K562 (cell line): ENCODE measurements around the gene RNF168. TPM values are rescaled to one million over a fixed set of nuclear protein-coding genes. Genes with fewer than 3 reads are reported as not detected.

Source experiments
- ATAC-seq: fragments of 200-7000 bp; cut with Tn5 transposase; 3 replicates; pipeline ENCODE4 v1.9.1; 2020; ENCODE audit warnings: moderate library complexity
- BruUV-seq: library from RNA; stranded (reverse); fragments of 400-500 nt; replicated peaks from 2 replicates; lab custom pipeline; 2021; lab: Mats Ljungman, UMichigan
- CTCF ChIA-PET: fragments of 300-600 bp; formaldehyde crosslinking; extraction: SDS; loops from one replicate; lab custom pipeline; 2021; ENCODE audit warnings: low intra/inter-chr PET ratio; lab: Yijun Ruan, JAX
- POLR2A ChIA-PET: fragments of 300-600, 350-650 bp; sonication (Branson Sonifier 250); formaldehyde crosslinking; extraction: SDS; loops from one replicate; lab custom pipeline; 2021; ENCODE audit warnings: antibody characterized with exemption, inconsistent platforms; lab: Yijun Ruan, JAX
- DNase-seq, 4 experiments: peaks; one replicate each; pipeline versions ENCODE4 v3.0.0 to v3.0.0-alpha.2; 2011 to 2018; ENCODE audit warnings: low spot score in 3 of 4, mixed read lengths in 3 of 4; ENCODE audit errors: extremely low read depth in 1 of 4
- FAIRE-seq: peaks from 2 replicates; lab custom pipeline; 2011; peaks lifted over from hg19 to GRCh38; lab: Jason Lieb, UNC
- H2AFZ ChIP-seq: 2 replicates; pipeline ENCODE4 v1.6.0; 2011; ENCODE audit warnings: low read depth, low read length, control low read depth, inconsistent platforms
- H3K27ac ChIP-seq: fragments of 200-600 bp; 3 replicates; pipeline ENCODE4 v1.8.0; 2011; ENCODE audit warnings: low read depth, mild to moderate bottlenecking, control low read depth, inconsistent platforms, low read length, moderate library complexity, mixed read lengths; ENCODE audit errors: extremely low read depth
- H3K27me3 ChIP-seq, 2 experiments: fragments of 300-600 bp in 1 of 2; 2 replicates in 1 of 2; 3 replicates in 1 of 2; pipeline versions ENCODE4 v1.6.0 to v1.8.0; 2011; ENCODE audit warnings: inconsistent platforms in 2 of 2, low read length in 2 of 2, mild to moderate bottlenecking in 1 of 2, mixed read lengths in 1 of 2, moderate library complexity in 1 of 2; ENCODE audit not compliant: control insufficient read depth in 2 of 2, insufficient read depth in 2 of 2
- H3K36me3 ChIP-seq: fragments of 300-600 bp; 3 replicates; pipeline ENCODE4 v1.8.0; 2011; ENCODE audit warnings: mild to moderate bottlenecking, low read length, inconsistent platforms; ENCODE audit not compliant: control insufficient read depth, insufficient read depth
- H3K4me1 ChIP-seq, 2 experiments: fragments of 200-600 bp in 1 of 2; replicated peaks in 1 of 2; 2 replicates in 1 of 2; 3 replicates in 1 of 2; pipeline versions ENCODE4 v1.5.1 to v1.8.0; 2011; ENCODE audit warnings: inconsistent platforms in 2 of 2, low read length in 2 of 2, mild to moderate bottlenecking in 1 of 2, mixed read lengths in 1 of 2, moderate library complexity in 1 of 2; ENCODE audit not compliant: control insufficient read depth in 2 of 2, insufficient read depth in 2 of 2
- H3K4me2 ChIP-seq: 2 replicates; pipeline ENCODE4 v1.6.1; 2011; ENCODE audit warnings: low read length, control low read depth, inconsistent platforms, mixed read lengths; ENCODE audit not compliant: insufficient read depth
- H3K4me3 ChIP-seq: fragments of 200-600 bp; sonication (generic), shearing (Covaris generic); 2 replicates; pipeline ENCODE4 v1.5.1; 2016; ENCODE audit warnings: control low read depth, inconsistent platforms
- H3K79me2 ChIP-seq: fragments of 200-600 bp; 3 replicates; pipeline ENCODE4 v1.8.0; 2011; ENCODE audit warnings: low read length, inconsistent platforms; ENCODE audit not compliant: control insufficient read depth, insufficient read depth
- H3K9ac ChIP-seq, 2 experiments: 2 replicates each; pipeline versions ENCODE4 v1.6.0 to v1.6.1; 2011; ENCODE audit warnings: low read depth in 2 of 2, low read length in 2 of 2, control low read depth in 1 of 2, inconsistent platforms in 1 of 2, mild to moderate bottlenecking in 1 of 2, mixed read lengths in 1 of 2; ENCODE audit not compliant: insufficient read depth in 1 of 2
- H3K9me1 ChIP-seq: one replicate; pipeline ENCODE4 v1.6.0; 2011; ENCODE audit warnings: inconsistent platforms, mild to moderate bottlenecking, low read length, moderate library complexity; ENCODE audit not compliant: control insufficient read depth, insufficient read depth
- H3K9me3 ChIP-seq: replicated peaks from 2 replicates; pipeline ENCODE4 v1.5.1; 2011; ENCODE audit warnings: low read depth, low read length, inconsistent platforms; ENCODE audit not compliant: control insufficient read depth, insufficient read depth
- H4K20me1 ChIP-seq: replicated peaks from 2 replicates; pipeline ENCODE4 v1.6.1; 2011; ENCODE audit warnings: low read length, inconsistent platforms, mixed read lengths; ENCODE audit not compliant: control insufficient read depth, insufficient read depth
- RB1 ChIP-seq: fragments of 450-650 bp; IDR thresholded peaks from 2 replicates; pipeline ENCODE4 v1.6.1; 2017; ENCODE audit warnings: low read depth, mild to moderate bottlenecking
- SRSF3 ChIP-seq: fragments of 200-400 bp; formaldehyde crosslinking; IDR thresholded peaks from 2 replicates; pipeline ENCODE4 v1.6.1; 2016; ENCODE audit warnings: mild to moderate bottlenecking, low read length, moderate library complexity; ENCODE audit not compliant: insufficient read depth
- ZNF354B ChIP-seq: fragments of 250-450 bp; sonication (Bioruptor Pico); IDR thresholded peaks from 2 replicates; pipeline ENCODE4 v1.4.0; 2020
- WGBS: fragments of 100-300 bp; shearing (Covaris generic); methylation state at CpG from one replicate; pipeline ENCODE4 v1.1.6; 2016; ENCODE audit warnings: low coverage, mixed read lengths; ENCODE audit not compliant: insufficient coverage; ENCODE audit errors: missing lambda C conversion rate; 5-methylcytosine and 5-hydroxymethylcytosine counted together
- in situ Hi-C: fragments of 300-500 bp; cut with MboI; formaldehyde crosslinking; loops from 4 replicates; pipeline ENCODE4 v1.15.0; 2018; ENCODE audit warnings: inconsistent platforms, mixed read lengths
- intact Hi-C: fragments of 100-400 bp; cut with micrococcal nuclease; formaldehyde crosslinking; loops from 2 replicates; pipeline ENCODE4 v1.14.2; 2022
- polyA plus RNA-seq, 8 experiments: library from polyadenylated mRNA; depleted of rRNA in 4 of 8; stranded (reverse) in 5 of 8; unstranded in 3 of 8; fragments of >200 nt; fragmentation: Nextera tagmentation in 2 of 8; fragmentation: Illumina TruSeq in 1 of 8; extraction: Ambion mirVana in 2 of 8; extraction: Trizol in 1 of 8; gene quantifications; 2 replicates each; pipeline versions ENCODE4 v1.2.1 to v1.2.3, GENCODE V29; 2011 to 2014; ENCODE audit warnings: inconsistent platforms in 1 of 8, missing spikeins in 1 of 8
- total RNA-seq, 7 experiments: library from RNA; depleted of rRNA in 6 of 7; stranded (reverse); fragments of >200 nt in 6 of 7; fragmentation: Illumina TruSeq in 2 of 7; extraction: Trizol in 2 of 7; gene quantifications; 2 replicates each; pipeline versions ENCODE4 v1.2.1 to v1.2.3, GENCODE V29; 2011 to 2021; ENCODE audit warnings: low replicate concordance in 1 of 7
- TF ChIP-seq, protein P1 (sequence below): sonication (generic); formaldehyde crosslinking; IDR thresholded peaks from 2 replicates; pipeline ENCODE4 v1.8.1; 2023; ENCODE audit warnings: mild to moderate bottlenecking, missing genetic modification reagents, moderate library complexity
- TF ChIP-seq, protein P2 (sequence below): fragments of 250-450 bp; sonication (Bioruptor Pico); IDR thresholded peaks from 2 replicates; pipeline ENCODE4 v1.4.0; 2020; ENCODE audit warnings: mild to moderate bottlenecking, moderate library complexity

The RNF168 gene
- total and polyA plus RNA-seq, 9 of the 15 experiments (the other 6 are each of a cell fraction or from before 2014, with no cell fraction given): 6.0 to 32.1 (median 16.6) TPM

DNA sequence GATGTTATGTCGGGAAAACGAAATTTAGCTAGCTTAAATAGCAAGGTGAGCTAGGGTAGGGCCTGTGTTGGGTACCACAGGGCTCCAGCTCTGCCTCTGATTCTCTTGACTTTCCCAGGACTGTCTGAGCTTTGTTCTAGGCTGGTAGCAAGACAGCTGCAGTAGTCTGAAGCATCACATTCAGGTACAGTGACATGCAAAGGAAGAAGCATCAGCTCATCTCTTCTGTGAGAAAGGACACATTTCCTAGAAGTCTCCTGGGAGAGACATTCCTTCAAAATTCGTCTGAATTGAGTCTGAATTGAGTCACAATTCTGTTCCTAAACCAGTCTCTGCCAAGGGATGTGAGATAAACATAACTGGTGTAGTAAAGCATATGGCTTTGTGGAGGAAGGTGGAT is 62.9 kb downstream of the RNF168 start:
- DNase-seq: no peak
- POLR2A ChIA-PET: interaction anchor here (1.2 kb wide), 1 partner anchor 24 kb away, joined by 3 read pairs; no protein-coding TSS in a partner anchor
- no peaks in the 10 kb centered on the region for H3K9me3 ChIP-seq
- ATAC-seq: 0 out of 3 replicates have a peak, but pooled peaks have one; percentile 18
- BruUV-seq: no TSS peak
- no peaks in the 10 kb centered on the region for H3K36me3 ChIP-seq
- no peak overlapping the region for H3K4me3 ChIP-seq
- no peaks in the 10 kb centered on the region for H3K27me3 ChIP-seq
- H3K4me1 ChIP-seq: peaks cover 0 to 5% of the 10 kb centered on the region in 2 experiments; a peak in 4 of 5 replicates
- 5% methylated on average over 3 of the region's 3 CpGs for WGBS
- H4K20me1 ChIP-seq: no peaks in the 10 kb centered on the region
- TF ChIP-seq, protein P1, sequence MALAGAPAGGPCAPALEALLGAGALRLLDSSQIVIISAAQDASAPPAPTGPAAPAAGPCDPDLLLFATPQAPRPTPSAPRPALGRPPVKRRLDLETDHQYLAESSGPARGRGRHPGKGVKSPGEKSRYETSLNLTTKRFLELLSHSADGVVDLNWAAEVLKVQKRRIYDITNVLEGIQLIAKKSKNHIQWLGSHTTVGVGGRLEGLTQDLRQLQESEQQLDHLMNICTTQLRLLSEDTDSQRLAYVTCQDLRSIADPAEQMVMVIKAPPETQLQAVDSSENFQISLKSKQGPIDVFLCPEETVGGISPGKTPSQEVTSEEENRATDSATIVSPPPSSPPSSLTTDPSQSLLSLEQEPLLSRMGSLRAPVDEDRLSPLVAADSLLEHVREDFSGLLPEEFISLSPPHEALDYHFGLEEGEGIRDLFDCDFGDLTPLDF (CRISPR knock-in tag): no peak
- TF ChIP-seq, protein P2, sequence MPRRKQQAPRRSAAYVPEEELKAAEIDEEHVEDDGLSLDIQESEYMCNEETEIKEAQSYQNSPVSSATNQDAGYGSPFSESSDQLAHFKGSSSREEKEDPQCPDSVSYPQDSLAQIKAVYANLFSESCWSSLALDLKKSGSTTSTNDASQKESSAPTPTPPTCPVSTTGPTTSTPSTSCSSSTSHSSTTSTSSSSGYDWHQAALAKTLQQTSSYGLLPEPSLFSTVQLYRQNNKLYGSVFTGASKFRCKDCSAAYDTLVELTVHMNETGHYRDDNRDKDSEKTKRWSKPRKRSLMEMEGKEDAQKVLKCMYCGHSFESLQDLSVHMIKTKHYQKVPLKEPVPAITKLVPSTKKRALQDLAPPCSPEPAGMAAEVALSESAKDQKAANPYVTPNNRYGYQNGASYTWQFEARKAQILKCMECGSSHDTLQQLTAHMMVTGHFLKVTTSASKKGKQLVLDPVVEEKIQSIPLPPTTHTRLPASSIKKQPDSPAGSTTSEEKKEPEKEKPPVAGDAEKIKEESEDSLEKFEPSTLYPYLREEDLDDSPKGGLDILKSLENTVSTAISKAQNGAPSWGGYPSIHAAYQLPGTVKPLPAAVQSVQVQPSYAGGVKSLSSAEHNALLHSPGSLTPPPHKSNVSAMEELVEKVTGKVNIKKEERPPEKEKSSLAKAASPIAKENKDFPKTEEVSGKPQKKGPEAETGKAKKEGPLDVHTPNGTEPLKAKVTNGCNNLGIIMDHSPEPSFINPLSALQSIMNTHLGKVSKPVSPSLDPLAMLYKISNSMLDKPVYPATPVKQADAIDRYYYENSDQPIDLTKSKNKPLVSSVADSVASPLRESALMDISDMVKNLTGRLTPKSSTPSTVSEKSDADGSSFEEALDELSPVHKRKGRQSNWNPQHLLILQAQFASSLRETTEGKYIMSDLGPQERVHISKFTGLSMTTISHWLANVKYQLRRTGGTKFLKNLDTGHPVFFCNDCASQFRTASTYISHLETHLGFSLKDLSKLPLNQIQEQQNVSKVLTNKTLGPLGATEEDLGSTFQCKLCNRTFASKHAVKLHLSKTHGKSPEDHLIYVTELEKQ (CRISPR knock-in tag): no peak
- TF ChIP-seq RB1: no peak
- no peak for TF ChIP-seq SRSF3
- no peak for TF ChIP-seq ZNF354B (CRISPR knock-in tag)
- in situ Hi-C loops (no loop called here), intact Hi-C loops (no loop called here)
- H3K79me2 ChIP-seq: no peaks in the 10 kb centered on the region
- no peak for FAIRE-seq
- no peak overlapping the region for H3K27ac ChIP-seq
- no peak overlapping the region for H2AFZ ChIP-seq
- CTCF ChIA-PET: no interaction called here
- H3K9me1 ChIP-seq: no peaks in the 10 kb centered on the region
- H3K9ac ChIP-seq: no peak overlapping the region
- no peak overlapping the region for H3K4me2 ChIP-seq
